Activated CD4-positive, alpha-beta T cell treated with anti-CD3 and anti-CD28 coated beads for 24 hours (primary cell): ENCODE data around the gene PCDH17.

ENCODE experiments used
- DNase-seq, 2 donors: peaks; one replicate each; pipeline ENCODE4 v3.0.0-alpha.2; 2020; ENCODE audit warnings: low read depth in 2 of 2

PCDH17 gene

GRCh38 chr13:57636816-57637215, 5.3 kb downstream of the PCDH17 start:
- no peak for DNase-seq

- DNase-seq = no peak
Observed at GRCh38 chr13:57637515-57637914, 6.0 kb downstream of the PCDH17 start.

- no peak for DNase-seq
Observed at GRCh38 chr13:57638186-57638890, 6.8 kb downstream of the PCDH17 start.

DNA sequence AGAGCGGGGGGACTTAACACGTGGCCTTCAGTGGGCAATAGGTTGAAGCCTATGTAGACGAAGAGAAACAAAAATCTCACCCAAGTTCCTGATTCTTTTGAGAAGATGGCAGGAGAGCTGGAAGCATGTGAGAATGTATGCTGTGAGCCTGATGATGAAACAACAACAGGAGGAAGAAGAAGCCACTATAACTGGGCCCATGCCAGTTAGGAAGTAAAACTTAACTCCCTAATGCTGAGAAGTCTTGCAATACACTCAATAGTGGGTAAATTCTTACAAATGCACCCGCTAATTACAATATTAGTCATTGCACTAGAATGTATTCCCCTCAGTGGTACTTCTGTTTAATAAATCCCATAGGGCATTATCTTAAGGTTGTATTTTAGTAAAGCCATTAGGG, 9.1 kb downstream of the PCDH17 start:
- DNase-seq = no peak

GRCh38 chr13:57641051-57641450, 9.5 kb downstream of the PCDH17 start:
- DNase-seq = no peak

- no peak for DNase-seq
Observed at GRCh38 chr13:57644106-57644505, 12.6 kb downstream of the PCDH17 start.

GRCh38 chr13:57653229-57653989, 21.9 kb downstream of the PCDH17 start:
- no peak for DNase-seq

GRCh38 chr13:57665481-57665880, 33.9 kb downstream of the PCDH17 start:
- DNase-seq = no peak

DNA sequence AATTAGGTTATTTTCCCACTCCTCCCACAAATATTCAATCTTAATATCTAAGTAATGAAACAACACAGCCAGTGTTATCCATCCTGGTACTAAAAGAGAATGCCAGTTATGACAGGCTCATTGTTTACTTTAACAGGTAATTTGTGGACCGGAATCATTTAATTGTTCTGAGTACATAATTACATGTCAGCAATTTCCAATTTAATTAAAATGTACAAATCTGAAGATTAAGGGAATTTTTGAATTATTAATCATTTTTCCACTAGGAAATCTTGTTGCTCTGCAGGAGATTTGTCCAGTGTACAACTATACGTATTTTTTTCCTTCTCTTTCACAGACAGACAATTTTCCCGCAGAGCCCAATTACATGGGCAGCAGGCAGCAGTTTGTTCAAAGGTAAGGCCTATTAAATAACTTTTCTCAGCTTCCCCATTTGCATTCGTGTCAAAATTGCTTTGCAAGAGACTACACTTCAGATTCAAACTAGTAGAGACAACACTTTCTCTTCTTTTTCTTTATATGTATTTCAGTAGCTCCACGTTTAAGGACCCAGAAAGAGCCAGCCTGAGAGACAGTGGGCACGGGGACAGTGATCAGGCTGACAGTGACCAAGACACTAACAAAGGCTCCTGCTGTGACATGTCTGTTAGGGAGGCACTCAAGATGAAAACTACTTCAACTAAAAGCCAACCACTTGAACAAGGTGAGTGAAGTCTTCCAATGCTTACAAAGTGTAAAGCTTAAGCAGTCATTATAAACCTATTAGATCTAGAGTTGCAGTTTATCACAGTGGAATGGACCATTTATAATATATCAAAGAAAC, 34.8 kb downstream of the PCDH17 start:
- DNase-seq = no peak

- no peak for DNase-seq
Observed at GRCh38 chr13:57672168-57672567, 40.6 kb downstream of the PCDH17 start.

DNA sequence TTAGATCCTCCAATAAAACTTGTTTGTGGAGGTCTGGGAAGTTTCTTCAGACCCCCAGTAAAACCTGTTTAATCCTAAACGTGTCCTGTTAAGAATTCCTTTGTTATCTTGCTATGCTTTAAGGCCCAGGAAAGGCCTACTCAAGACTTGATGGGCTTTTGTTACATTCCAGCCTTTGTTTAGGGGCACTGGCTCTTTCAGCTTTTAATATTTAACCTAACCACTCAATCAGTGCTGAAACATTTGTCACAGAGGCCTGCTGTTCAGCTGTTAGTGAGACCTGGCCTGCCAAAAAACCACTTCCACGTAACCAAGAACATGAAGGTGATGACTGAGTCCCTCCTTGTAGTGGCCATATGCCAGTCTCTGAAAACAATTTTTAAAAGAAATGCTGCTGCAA, 41.7 kb downstream of the PCDH17 start:
- no peak for DNase-seq

DNA sequence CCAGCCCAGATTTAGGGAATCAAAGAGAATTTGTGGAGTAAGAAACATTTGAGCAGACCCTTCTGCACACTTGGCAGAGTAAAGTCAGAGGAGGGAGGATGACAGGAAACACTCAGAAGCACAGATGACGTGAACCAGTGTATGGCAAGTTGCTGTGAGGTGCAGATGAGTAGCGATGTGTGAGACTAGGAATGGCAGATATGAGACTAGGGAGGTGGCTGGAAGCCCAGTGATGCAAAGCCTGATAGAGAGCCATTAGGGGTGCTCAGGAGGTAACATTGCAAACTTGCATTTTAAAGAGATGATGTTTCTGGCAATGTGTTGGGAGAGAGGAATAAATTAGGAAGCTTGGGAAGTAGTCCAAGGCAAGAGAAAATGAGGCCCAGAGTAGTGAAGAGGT, 44.0 kb downstream of the PCDH17 start:
- DNase-seq = no peak

DNA sequence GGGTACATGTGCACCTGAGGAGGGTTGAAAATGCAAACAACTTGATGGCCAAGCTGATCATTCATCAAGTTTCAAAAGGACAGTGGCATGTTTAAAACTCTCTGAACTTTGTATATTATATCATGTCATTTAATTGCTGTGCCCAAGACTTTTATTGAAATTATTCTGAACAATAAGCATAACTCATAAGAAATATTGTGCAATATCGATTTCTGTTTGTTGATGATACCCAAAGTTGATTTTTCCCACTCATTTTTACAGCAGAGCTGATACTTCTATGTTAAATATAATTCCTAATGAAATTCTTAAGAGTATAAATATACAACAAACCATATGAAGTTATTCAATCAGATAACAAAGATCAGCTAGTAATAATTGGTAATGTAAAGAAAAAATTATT, 49.1 kb downstream of the PCDH17 start:
- DNase-seq = no peak

DNA sequence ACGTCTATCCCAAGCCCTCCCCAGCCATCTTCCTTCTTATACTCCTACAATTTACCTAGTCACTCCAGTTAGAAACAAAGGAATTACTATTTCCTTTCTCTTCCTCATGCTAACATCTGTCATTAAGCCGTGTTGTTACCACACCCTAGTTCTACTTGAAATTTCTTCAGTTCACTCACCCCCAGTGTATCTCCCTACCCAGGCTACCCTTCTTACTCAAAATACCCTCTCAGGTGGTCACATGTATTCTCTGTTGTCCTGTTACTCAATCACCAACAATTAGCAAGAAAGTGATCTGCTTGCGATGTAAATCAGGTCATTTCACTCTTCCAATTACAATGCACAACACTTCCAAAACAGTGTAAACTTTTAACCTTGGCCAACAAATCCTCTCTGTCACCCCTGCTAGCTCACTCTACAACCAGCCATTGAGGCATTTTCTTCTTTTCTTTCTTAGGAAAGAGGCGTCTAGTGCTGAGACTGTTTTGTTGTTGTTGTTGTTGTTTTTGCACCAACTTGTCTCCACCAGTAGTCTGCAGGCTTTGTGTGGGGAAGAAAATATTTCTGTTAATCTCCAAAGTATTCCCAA, 50.7 kb downstream of the PCDH17 start:
- no peak for DNase-seq

GRCh38 chr13:57698851-57699250, 67.3 kb downstream of the PCDH17 start:
- no peak for DNase-seq

DNA sequence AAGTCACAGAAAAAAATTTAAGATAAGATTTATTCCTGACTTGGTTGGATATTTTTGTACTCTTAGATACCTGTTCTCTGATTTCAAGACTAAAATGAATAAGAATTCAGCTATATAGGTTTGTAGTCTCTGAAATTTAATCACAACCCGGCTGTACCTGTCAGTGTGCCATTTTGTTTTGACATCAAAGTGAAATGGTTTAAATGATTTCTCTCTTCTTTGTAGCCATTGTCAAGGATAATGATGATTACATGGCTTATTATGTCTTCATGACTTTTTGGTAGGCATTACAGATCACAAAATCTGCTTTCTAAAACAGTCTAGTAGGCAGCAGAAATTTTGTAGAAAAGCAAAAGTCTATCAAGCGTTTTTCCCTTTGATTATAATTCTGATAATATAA, 72.5 kb downstream of the PCDH17 start:
- no peak for DNase-seq

DNA sequence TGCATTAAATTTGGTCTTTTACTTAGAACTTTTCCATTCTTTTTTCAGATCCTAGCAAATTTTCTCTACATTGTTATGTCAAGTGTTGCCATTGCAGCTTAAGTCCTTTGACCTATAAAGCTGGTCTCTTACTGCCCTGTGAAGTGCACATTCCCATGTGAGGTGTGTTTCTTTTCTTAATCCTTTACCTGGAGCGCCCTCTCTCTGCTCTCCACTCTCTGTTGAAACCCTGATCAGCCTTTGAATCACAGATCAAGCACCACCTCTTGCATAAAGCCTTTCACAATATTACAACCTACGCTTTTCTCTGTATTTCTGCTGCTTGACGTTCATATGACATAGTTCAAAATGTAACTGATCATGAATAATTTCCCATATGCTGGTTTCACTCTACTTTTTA, 84.8 kb downstream of the PCDH17 start:
- DNase-seq = no peak

DNA sequence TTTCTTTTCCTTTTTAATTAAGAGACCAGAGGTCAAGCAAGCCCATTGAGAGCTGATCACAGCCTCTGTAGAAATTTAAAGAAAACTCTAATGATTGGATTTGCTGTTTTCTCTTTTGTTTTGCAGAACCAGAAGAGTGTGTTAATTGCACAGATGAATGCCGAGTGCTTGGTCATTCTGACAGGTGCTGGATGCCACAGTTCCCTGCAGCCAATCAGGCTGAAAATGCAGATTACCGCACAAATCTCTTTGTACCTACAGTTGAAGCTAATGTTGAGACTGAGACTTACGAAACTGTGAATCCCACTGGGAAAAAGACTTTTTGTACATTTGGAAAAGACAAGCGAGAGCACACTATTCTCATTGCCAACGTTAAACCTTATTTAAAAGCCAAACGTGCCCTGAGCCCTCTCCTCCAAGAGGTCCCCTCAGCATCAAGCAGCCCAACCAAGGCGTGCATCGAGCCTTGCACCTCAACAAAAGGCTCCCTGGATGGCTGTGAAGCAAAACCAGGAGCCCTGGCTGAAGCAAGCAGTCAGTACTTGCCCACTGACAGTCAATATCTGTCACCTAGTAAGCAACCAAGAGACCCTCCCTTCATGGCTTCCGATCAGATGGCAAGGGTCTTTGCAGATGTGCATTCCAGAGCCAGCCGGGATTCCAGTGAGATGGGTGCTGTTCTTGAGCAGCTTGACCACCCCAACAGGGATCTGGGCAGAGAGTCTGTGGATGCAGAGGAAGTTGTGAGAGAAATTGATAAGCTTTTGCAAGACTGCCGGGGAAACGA, 93.1 kb downstream of the PCDH17 start:
- DNase-seq = no peak

DNA sequence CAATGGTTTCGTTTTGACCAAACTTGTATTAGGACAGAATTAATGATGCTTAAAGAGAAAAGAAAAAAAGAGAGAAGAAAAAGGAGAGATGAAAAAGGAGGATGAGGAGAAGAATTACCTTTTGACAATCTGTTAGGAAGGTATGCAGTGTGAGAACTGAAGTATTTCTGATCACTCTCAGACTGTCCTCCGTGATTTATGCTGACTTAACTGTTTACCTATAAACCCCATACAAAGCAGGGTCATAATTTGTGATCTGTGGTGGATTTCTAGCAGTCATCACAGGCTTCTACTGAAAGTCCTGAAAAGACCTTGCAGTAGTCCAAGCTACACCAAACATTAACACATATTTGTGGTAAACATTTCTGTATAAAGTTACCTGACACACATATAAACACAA, 93.9 kb downstream of the PCDH17 start:
- no peak for DNase-seq

DNA sequence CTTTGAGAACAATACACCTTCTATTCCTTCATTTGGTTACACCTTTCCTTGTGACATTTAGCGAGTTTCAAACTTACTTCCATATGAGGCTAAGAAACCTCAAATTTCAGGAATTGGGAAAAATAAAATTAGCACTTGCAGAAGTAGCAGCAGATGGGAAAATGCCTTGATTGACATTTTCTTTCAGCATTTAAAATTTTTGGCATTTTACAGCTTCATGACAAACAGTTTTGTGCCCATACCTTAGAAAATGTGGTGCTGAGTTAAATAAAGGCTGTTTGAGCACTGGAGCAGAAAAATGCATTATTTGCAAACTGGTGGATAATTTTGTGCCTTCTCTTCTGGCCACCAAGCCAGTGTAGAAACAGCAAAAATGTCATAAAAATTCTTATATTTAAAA, 95.4 kb downstream of the PCDH17 start:
- DNase-seq = no peak

DNA sequence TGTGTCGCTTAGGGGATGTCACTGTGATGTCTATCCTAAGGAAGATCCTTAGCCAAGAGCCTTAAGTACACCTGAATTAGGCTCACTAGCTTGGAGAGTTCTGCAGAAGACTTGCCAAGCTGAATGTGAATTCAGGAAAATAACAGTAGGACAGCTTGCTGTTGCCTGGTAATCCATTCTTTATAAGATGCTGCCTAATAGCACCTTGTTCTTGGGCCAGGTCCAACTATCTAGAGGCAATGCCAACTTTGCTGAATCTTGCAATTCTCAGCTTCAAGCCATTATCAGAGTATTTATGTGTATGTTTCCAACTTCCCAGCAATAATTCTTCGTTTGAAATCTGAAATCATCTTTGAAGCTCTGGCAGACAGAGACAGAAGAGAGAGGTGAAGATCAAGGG, 102.8 kb downstream of the PCDH17 start:
- no peak for DNase-seq
